ENCODE data around the gene VPS37B. TPM values are rescaled to one million over a fixed set of nuclear protein-coding genes. Genes with fewer than 3 reads are reported as not detected.
A peak's percentile ranks its signal among the peaks of the same experiment; 100 is the strongest.

VPS37B gene
- total and polyA plus RNA-seq, 10 of the 15 experiments (the other 5 are each of a cell fraction or from before 2014, with no cell fraction given): 0.66 to 68.6 (median 39.6) TPM

DNA sequence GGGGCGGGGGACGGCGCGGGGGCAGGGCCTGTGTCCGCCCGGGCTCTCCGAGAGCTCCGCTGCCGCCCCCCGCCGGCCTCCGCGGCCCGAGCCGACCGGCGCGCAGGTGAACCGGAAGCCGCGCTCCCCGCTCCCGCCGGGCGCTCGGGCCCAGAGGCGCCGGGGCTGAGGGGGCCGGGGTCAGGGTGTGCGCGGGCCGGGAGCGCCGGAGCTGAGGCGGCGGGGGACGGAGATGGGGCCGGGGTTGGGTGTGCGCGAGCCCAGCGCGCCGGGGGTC, 60.2 kb downstream of the VPS37B start:
- in situ Hi-C loops (cut with MboI) (no loop called here), intact Hi-C loops (cut with micrococcal nuclease; ENCODE audit: unreplicated experiment) (loop anchor here (5.0 kb wide), 1 partner anchor 43 kb away; no protein-coding TSS in a partner anchor)
- no peaks in the 10 kb centered on the region for H3K79me2 ChIP-seq (ENCODE audit: control insufficient read depth, insufficient read depth, low read length)
- H3K27ac ChIP-seq (ENCODE audit: control insufficient read depth, insufficient read depth): no peak overlapping the region
- TF ChIP-seq CTCF (IDR thresholded peaks at IDR 0.05 in 2 of 3, conservative IDR thresholded peaks at IDR 0.05 in 1 of 3; ENCODE audit: control insufficient read depth in 2 of 3, extremely low read depth in 1 of 3, insufficient read depth in 1 of 3, low read depth in 3 of 3, low read length in 3 of 3) (peak in 1 of 3 experiments; percentile 13; a peak in 1 of 6 replicates), RUNX3 (IDR thresholded peaks at IDR 0.05; ENCODE audit: low read length) (no peak)
- H3K9me3 ChIP-seq (replicated peaks; ENCODE audit: control insufficient read depth, insufficient read depth, low read length): no peaks in the 10 kb centered on the region; the same call in 2 of the 3 replicates
- 1% methylated on average over 15 of the region's 43 CpGs for WGBS (ENCODE audit: insufficient coverage, insufficient replicate concordance, low lambda C conversion rate, missing lambda C conversion rate)
- no TSS peak for BruUV-seq (replicated peaks)
- H2AFZ ChIP-seq (ENCODE audit: control insufficient read depth, low read depth, low read length): no peak overlapping the region
- ATAC-seq: peak; percentile 69
- ChIA-PET SMC1A (ENCODE audit: uncharacterized antibody, unreplicated experiment) (no interaction called here), CTCF (interaction anchor here (1.1 to 2.1 kb wide), 3 partner anchors 27 to 116 kb away, joined by 3 to 6 read pairs (median 5); no protein-coding TSS in a partner anchor), POLR2A (no interaction called here), RAD21 (ENCODE audit: unreplicated experiment) (interaction anchor here (1.1 to 1.9 kb wide), 2 partner anchors 23 to 42 kb away, joined by 3 to 15 read pairs; no protein-coding TSS in a partner anchor)
- FAIRE-seq: no peak
- no peaks in the 10 kb centered on the region for H3K36me3 ChIP-seq (ENCODE audit: control insufficient read depth in 2 of 2, insufficient read depth in 2 of 2, low read length in 1 of 2)
- H3K27me3 ChIP-seq (replicated peaks in 1 of 2; ENCODE audit: control insufficient read depth in 2 of 2, insufficient read depth in 2 of 2, low read length in 1 of 2): peaks cover 2 to 3% of the 10 kb centered on the region in 2 experiments; a peak in 2 of 4 replicates
- H4K20me1 ChIP-seq (ENCODE audit: control insufficient read depth, insufficient read depth): no peaks in the 10 kb centered on the region
- H3K9ac ChIP-seq (ENCODE audit: control insufficient read depth, insufficient read depth, low read length): peak overlapping the region; percentile 32; the same call in 1 of the 2 replicates
- DNase-seq (ENCODE audit: low read depth, low spot score): no peak
- H3K4me3 ChIP-seq: peak overlapping the region; percentile 91; the same call in 1 of the 2 replicates
- H3K4me2 ChIP-seq (ENCODE audit: control insufficient read depth, insufficient read depth): peak overlapping the region; percentile 64
- H3K4me1 ChIP-seq (ENCODE audit: control insufficient read depth, insufficient read depth, low read length): peaks cover 7% of the 10 kb centered on the region

Measured in GM12878 (cell line).